Stimulated activated naive CD8-positive, alpha-beta T cell treated with anti-CD3 and anti-CD28 coated beads, Interleukin-15, Interleukin-2, amounts not matched to agents 100 ng/mL and 50 ng/mL, for 24 hours (primary cell): Measurements from ENCODE around the gene TRIM15.

Experiments used
- H3K27ac Mint-ChIP-seq: one replicate; pipeline ENCODE4 v1.8.0; 2021; ENCODE audit warnings: mild to moderate bottlenecking, mixed read lengths
- H3K27me3 Mint-ChIP-seq: one replicate; pipeline ENCODE4 v1.8.0; 2021; ENCODE audit warnings: mixed read lengths
- H3K36me3 Mint-ChIP-seq: one replicate; pipeline ENCODE4 v1.8.0; 2021; ENCODE audit warnings: low read depth, mixed read lengths
- H3K4me1 Mint-ChIP-seq: one replicate; pipeline ENCODE4 v1.8.0; 2021; ENCODE audit warnings: low read depth, mixed read lengths
- H3K4me3 Mint-ChIP-seq: one replicate; pipeline ENCODE4 v1.8.0; 2021; ENCODE audit warnings: mild to moderate bottlenecking, mixed read lengths
- H3K9me3 Mint-ChIP-seq: one replicate; pipeline ENCODE4 v1.8.0; 2021; ENCODE audit warnings: mixed read lengths

Gene TRIM15

DNA sequence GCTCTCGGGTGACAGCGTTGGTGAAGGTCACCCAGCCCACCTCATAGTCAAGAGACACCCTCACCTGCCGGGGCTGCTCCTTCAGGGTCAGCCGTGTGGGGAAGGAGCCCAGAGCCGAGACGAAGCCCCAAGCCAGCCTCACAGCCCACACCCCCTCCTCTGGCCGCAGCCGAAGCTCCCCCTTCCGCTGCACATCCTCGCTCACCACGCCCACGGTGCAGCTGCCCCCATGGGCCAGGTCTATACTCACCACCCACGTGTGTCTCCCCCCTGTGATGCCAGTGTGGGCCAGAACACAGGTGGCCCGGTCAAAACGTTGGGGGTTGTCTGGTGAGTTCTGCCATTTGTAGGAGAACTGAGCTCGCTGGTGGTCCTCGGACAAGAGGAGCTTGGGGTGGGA, 9.3 kb upstream of the TRIM15 start:
- Mint-ChIP-seq H3K9me3 (no peaks in the 10 kb centered on the region), H3K27ac (no peak overlapping the region), H3K36me3 (no peaks in the 10 kb centered on the region), H3K27me3 (peaks cover 8% of the 10 kb centered on the region), H3K4me3 (no peak overlapping the region), H3K4me1 (no peaks in the 10 kb centered on the region)

DNA sequence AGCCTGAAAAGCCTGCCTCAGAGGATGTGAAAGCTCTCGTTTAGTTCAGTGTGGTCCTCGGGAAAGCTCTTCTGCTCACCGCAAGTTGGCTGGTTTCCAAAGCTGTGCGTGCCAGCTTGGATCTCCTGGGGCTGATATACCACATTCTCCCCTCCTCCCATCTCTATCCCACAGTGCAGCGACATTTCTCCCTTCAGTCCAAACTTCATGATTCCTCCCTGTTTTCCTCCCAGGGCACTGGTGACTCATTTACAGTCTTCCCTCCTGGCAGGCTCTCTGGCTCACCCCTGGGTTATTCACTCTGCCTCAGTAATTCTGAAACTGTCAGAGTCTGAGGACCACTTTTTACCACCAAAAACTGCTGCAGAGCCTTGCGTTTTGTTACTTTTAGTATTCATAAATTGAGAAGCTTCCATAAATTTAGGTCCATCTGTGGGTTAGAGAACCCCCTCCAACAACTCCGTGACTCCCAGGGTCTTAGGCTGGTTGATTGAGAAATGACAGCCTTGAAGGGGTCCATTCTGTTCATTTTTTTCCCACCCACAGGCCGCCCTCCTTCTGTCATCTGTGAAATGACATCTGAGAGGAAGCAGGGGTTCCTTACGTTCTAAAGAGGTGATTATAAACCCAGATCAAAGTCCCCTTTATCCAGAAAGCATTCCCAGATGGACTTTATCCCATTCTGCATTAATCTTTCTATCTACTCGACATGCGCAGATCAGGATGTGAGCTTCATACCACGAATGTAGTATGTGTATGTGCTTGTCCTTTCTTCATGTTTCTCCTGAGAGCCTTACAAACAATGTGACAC, 8.4 kb upstream of the TRIM15 start:
- Mint-ChIP-seq H3K27me3 (peaks cover 14% of the 10 kb centered on the region), H3K4me3 (no peak overlapping the region), H3K9me3 (no peaks in the 10 kb centered on the region), H3K27ac (no peak overlapping the region), H3K4me1 (no peaks in the 10 kb centered on the region), H3K36me3 (no peaks in the 10 kb centered on the region)

DNA sequence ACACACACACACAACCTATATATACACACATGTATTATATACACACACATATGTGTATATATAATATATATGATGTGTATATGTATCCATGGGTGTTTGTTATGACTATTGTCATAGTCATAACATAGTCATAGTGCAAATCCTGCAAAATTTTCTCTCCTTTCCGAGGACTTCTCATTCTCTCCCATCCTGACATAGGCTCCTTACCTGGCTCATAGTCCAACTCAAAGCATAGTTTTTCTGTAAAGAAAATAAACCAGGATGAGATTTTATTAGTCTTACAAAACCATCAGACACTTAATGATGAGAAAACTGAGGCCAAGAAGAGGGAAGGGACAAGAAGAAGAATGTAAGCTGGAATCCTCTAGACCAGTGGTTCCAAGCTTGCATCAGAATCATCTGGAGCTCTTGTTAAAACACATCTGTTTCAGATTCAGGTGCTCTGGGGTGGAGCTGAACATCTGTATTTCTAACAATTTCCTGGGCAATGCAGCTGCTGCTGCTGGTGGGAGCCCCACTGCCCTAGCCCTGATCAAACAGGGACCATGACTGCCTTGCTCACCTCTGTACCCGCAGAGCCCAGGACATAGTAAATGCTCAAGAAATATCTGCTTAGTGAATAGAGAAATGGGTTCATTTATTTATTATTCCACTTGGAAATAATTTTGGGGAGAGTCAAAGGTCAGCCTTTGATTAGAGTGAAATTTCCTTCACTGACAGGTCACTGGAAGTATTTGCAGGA, 7.7 kb upstream of the TRIM15 start:
- peaks cover 17% of the 10 kb centered on the region for H3K27me3 Mint-ChIP-seq
- no peak overlapping the region for H3K4me3 Mint-ChIP-seq
- H3K36me3 Mint-ChIP-seq = no peaks in the 10 kb centered on the region
- no peak overlapping the region for H3K27ac Mint-ChIP-seq
- H3K4me1 Mint-ChIP-seq = no peaks in the 10 kb centered on the region
- no peaks in the 10 kb centered on the region for H3K9me3 Mint-ChIP-seq

DNA sequence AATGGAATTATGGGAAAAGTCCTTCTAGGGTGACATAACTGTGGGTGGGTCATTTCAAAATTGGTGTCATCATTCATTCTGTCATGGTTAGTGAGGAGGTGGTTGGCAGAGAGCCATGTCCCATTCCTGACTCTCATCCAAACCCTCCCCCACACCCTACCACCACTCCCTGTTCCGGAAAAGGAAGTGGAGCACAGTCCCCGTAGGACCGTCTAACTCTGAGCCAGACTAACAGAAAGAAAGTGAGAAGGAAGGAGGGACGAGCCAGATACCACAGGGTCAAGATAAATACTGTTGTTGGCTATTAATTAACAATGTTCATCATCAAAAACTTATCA, 7.1 kb upstream of the TRIM15 start:
- H3K9me3 Mint-ChIP-seq = no peaks in the 10 kb centered on the region
- no peaks in the 10 kb centered on the region for H3K4me1 Mint-ChIP-seq
- no peaks in the 10 kb centered on the region for H3K36me3 Mint-ChIP-seq
- no peak overlapping the region for H3K27ac Mint-ChIP-seq
- peaks cover 17% of the 10 kb centered on the region for H3K27me3 Mint-ChIP-seq
- H3K4me3 Mint-ChIP-seq = no peak overlapping the region

DNA sequence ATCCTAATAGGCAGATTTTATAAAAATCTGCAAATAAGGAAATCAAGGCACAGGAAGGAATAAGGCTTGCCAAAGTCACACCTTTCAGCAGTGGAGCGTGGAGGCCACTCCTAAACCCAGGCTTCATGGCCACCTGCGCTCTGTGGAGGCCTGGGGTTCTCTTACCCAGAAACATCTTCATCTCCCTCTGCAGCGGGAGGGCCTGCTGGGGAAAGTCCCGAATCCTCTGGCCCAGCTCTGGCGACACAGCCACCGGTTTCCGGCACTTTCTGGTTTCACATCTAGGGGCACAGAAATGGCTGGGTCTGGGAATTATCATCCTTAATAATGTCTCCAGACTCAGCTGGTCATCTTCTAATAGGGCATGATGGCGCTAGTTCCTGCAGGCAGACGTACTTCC, 6.6 kb upstream of the TRIM15 start:
- Mint-ChIP-seq H3K4me3 (no peak overlapping the region), H3K9me3 (no peaks in the 10 kb centered on the region), H3K36me3 (no peaks in the 10 kb centered on the region), H3K27me3 (peaks cover 17% of the 10 kb centered on the region), H3K27ac (no peak overlapping the region), H3K4me1 (no peaks in the 10 kb centered on the region)

DNA sequence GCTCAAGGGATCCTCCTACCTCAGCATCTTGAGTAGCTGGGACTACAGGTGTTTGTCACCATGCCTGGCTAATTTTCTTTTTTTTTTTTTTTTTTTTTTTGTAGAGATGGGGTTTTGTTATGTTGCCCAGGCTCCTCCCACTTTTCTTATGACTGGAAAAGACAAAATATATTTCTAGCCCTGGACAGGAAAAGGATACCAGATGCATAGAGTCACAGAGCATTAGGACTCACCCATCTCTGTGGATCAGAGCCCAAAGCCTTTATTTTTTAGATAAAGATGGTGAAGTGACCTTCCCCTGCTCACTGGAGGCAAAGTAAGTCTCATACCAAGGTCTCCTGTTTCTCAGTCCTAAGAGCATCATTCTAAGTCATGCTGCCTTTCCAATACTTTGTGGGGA, 5.8 kb upstream of the TRIM15 start:
- Mint-ChIP-seq H3K4me3 (no peak overlapping the region), H3K27me3 (peaks cover 17% of the 10 kb centered on the region), H3K27ac (no peak overlapping the region), H3K36me3 (no peaks in the 10 kb centered on the region), H3K4me1 (peaks cover 4% of the 10 kb centered on the region), H3K9me3 (no peaks in the 10 kb centered on the region)

DNA sequence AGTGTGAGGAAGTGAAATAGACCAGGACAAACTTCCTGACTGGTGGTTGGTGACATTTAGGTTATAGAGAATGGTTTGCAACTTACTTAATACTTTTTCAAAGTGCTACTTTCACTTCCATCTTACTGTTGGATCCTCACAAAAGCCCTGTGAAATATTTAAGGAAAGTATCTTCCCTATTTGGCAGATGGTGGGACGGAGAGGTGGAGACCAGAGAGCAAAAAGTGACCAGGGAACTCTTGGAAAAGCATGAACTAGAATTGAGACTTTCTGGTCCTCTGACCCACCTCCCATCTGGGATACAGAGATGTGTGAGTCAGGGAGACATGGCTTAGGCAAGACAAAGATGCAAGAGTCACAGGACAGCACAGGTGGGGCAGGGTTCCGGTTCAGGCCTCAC, 5.3 kb upstream of the TRIM15 start:
- H3K27ac Mint-ChIP-seq = no peak overlapping the region
- no peak overlapping the region for H3K4me3 Mint-ChIP-seq
- H3K27me3 Mint-ChIP-seq = peaks cover 17% of the 10 kb centered on the region
- H3K9me3 Mint-ChIP-seq = no peaks in the 10 kb centered on the region
- H3K4me1 Mint-ChIP-seq = peaks cover 6% of the 10 kb centered on the region
- no peaks in the 10 kb centered on the region for H3K36me3 Mint-ChIP-seq

DNA sequence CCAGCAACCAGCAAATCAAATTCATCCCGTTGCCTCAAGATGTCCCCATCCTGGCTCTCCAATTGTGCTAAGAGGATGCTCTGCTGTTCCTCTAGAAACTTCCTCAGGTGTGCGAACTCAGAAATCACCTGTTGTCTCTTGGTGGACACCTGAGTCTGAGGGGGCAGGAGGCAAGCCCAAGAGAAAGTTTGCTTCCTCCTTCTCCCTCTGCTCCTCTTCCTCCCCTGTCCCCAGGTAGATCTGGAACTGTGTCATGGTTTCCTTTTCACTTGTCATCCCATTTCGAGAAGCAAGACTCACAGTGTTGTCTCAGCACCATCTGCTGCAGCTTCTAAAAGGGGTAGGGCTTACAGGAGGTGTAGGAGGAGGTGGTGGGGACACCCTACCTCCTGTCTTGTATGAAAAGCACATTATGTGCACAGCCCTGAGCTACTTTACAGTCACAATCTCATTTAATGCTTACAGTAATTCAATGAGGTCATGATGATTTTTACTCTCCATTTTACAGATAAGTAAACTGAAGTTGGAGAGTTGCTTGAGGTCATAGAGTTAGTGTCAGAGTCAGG, 4.8 kb upstream of the TRIM15 start:
- Mint-ChIP-seq H3K36me3 (no peaks in the 10 kb centered on the region), H3K4me1 (peaks cover 11% of the 10 kb centered on the region), H3K27me3 (peaks cover 17% of the 10 kb centered on the region), H3K27ac (no peak overlapping the region), H3K9me3 (no peaks in the 10 kb centered on the region), H3K4me3 (no peak overlapping the region)

DNA sequence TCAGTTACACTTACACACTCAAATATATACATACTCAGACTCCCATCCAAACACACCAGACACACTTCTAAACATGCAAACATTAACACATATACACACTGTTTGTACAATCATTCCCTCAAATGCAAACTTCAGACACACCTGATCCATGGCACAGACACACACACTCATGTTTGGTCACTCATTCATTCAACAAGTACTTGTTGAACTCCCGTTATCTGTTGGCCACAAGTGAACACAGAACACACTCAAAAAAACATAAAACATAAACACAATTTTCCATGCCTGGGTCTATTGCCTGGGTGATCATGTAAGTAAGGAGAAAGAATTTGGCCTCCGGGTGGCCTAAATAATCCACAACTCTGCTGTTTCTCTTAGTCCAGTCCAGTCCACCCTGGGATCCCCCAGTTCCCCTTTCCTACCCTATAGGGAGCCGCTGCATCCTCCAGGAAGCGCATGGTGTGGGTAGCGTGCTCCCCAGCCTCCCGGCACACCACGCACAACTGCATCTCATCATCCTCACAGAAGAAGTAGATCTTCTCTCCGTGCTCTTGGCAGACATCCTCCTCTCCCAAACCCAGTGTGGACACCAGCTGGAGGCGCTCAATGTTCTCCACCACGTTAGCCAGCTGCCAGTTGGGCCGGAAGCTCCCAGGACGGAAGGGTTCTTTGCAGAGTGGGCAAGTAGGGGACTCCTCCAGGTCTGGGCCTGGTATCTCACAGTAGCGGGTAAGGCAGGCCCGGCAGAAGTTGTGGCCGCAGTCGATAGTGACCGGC, 3.1 kb upstream of the TRIM15 start:
- no peak overlapping the region for H3K4me3 Mint-ChIP-seq
- H3K9me3 Mint-ChIP-seq = no peaks in the 10 kb centered on the region
- peaks cover 12% of the 10 kb centered on the region for H3K4me1 Mint-ChIP-seq
- H3K27ac Mint-ChIP-seq = no peak overlapping the region
- H3K36me3 Mint-ChIP-seq = no peaks in the 10 kb centered on the region
- H3K27me3 Mint-ChIP-seq = peaks cover 23% of the 10 kb centered on the region

DNA sequence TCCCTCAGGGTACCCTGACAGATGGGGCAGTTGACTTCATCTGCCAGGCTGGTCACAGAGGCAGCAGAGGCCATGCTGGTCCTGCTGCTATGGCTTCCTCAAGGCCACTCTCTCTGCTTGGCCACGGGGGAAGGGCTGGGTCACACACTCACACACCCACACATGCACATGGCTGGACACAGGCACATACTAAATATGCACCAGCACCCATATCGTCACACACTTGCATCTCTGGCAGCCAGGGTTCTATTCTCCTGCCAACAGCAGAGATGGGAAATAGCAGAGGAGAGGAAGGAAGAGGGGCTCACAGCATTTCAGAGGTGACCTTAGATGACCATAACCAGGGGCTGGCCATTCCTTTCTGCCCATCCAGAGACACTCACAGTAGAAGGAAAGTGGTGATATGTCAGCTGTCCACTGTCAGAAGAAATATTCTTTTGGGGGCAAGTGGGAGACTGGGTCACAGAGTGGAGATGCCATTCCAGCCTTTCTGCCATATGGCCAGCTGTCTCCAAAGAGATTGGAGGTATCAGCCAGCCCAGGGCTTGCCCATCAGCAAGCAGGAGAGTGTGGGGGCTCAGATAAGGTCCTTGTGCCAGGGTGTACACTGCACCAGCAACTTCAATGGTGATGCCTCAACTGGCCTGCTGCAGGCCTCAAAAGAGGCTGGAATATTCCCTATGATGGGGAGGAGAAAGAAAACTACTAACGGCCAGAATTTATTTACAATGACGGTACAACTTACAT, 2.4 kb upstream of the TRIM15 start, which contains the start of gene TRIM10:
TRIM10 (minus strand) TSS at position 427 of the 747 bp plus-strand sequence; CDS start at position 74, 353 bp downstream.
- Mint-ChIP-seq H3K4me3 (no peak within 1 kb of the TSS), H3K27ac (no peak within 1 kb of the TSS), H3K4me1 (peaks cover 12% of the 10 kb centered on the region), H3K9me3 (no peaks in the 10 kb centered on the region), H3K27me3 (peaks cover 30% of the 10 kb centered on the region), H3K36me3 (no peaks in the 10 kb centered on the region)

DNA sequence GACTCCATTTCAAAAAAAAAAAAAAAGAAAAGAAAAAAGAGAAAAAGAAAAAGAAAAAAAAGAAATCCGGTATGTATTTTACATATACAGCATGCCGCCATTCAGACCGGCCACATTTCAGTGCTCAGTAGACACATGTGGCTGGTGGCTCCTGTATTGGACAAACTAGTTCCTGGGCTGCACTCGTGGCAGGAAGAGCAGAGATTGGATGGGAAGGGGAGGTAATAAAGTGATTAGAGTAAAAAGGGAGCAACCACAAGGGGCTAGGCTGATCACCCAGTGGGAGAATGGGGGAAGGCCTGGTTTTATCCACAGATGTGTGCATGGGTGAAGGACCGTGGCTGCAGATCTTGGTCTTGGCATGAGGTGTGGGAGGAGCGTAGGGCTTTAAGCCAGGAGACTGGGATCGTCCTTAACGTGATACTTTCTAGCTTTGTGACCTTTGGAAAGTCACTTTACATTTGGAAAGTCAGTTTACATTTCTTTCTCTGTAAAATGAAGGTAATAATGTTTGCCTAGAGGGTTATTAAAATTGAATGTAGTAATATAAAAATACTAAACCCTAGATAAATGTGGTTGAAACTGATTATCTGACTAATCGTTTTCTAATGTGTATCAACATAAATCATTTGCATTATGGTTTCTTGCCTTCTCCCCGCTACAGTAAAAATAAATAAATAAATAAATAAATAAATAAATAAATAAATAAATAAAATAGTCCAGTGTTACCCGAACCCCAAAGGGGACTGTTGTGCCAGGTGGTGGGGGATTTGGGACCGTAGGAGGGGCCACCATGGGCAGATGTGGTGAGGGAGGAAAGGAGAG, 869 bp upstream of the TRIM15 start:
- Mint-ChIP-seq H3K4me1 (peaks cover 15% of the 10 kb centered on the region), H3K9me3 (no peaks in the 10 kb centered on the region), H3K27ac (no peak overlapping the region), H3K27me3 (peaks cover 37% of the 10 kb centered on the region), H3K36me3 (no peaks in the 10 kb centered on the region), H3K4me3 (no peak overlapping the region)

DNA sequence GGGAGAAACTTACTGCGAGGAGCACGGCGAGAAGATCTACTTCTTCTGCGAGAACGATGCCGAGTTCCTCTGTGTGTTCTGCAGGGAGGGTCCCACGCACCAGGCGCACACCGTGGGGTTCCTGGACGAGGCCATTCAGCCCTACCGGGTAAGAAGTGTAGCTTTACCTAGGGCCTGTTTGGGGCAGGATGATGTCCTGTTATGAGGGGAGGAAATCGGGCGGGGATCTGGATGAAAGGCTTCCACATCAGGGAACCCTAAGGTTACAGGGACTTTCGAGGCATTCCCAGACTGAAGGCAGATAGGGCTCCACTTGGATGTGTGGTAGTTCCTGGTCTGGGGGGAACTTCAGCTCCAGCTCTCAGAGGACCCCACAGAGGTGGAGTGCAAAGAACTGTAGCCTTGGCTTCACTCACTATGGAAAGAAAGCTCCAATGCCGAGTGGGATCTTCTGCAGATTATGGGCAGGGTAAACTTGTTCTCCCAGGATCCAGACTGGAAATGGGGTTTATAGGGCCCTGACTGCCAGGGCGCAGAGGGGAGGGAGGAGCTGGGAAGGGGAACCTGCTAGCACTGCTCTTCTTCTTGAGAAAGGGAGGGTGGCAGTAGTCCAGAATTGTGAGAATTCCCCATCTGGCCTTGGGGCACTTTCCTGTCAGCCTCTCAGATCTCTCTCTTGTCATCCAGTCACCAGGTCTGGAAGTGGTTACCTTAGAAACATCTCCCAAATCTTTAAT, 740 bp downstream of the TRIM15 start:
- Mint-ChIP-seq H3K4me1 (peaks cover 18% of the 10 kb centered on the region), H3K27me3 (peaks cover 43% of the 10 kb centered on the region), H3K27ac (no peak overlapping the region), H3K36me3 (no peaks in the 10 kb centered on the region), H3K9me3 (no peaks in the 10 kb centered on the region), H3K4me3 (no peak overlapping the region)

DNA sequence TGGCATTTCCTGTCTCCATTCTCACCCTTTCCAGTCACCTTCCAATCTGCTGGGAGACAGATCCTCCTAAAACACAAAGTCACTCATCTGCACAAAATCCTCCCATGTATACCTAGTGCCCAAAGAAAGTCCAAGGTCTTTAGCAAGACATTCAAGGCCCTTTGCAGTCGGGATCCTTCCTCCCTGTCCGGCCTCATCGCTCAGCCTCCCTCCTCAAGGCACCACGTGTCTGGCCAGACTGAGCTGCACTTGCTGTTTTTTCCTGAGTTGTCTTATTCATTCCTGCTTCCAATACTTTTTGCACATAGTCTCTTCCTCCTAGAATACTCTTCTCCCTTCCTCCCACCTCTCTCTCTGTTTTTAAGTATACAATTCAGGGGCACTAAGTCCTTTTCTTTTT, 1.4 kb downstream of the TRIM15 start:
- peaks cover 18% of the 10 kb centered on the region for H3K4me1 Mint-ChIP-seq
- no peak overlapping the region for H3K4me3 Mint-ChIP-seq
- no peaks in the 10 kb centered on the region for H3K9me3 Mint-ChIP-seq
- peaks cover 41% of the 10 kb centered on the region for H3K27me3 Mint-ChIP-seq
- H3K36me3 Mint-ChIP-seq = no peaks in the 10 kb centered on the region
- no peak overlapping the region for H3K27ac Mint-ChIP-seq
